Left ventricle myocardium inferior (tissue), 1 donor: ENCODE measurements around the gene TECPR1. TPM values are rescaled to one million over a fixed set of nuclear protein-coding genes. Genes with fewer than 3 reads are reported as not detected.
A peak's percentile ranks its signal among the peaks of the same experiment; 100 is the strongest.

Experiments used
- DNase-seq: peaks from one replicate; pipeline ENCODE4 v3.0.0-alpha.2; 2020
- H3K27ac ChIP-seq: fragments of 200-600 bp; replicated peaks from 2 replicates; pipeline ENCODE4 v1.8.0; 2021
- H3K27me3 ChIP-seq: fragments of 200-600 bp; 2 replicates; pipeline ENCODE4 v1.8.0; 2021; ENCODE audit warnings: low read depth
- H3K36me3 ChIP-seq: fragments of 200-600 bp; 2 replicates; pipeline ENCODE4 v1.8.0; 2021
- H3K4me1 ChIP-seq: fragments of 200-600 bp; 2 replicates; pipeline ENCODE4 v1.8.0; 2021
- H3K4me3 ChIP-seq: fragments of 200-600 bp; 2 replicates; pipeline ENCODE4 v1.8.0; 2021; ENCODE audit warnings: mild to moderate bottlenecking, moderate library complexity
- H3K9me3 ChIP-seq: fragments of 200-600 bp; replicated peaks from 2 replicates; pipeline ENCODE4 v1.8.0; 2021
- intact Hi-C: fragments of 100-400 bp; cut with micrococcal nuclease; formaldehyde crosslinking; loops from one replicate; pipeline ENCODE4 v1.11.0; 2022
- total RNA-seq: library from RNA; stranded (reverse); fragmentation: NEBNext Ultra II Directional; extraction: Animal tissue kit (Norgen Biotek cat#: 25700); gene quantifications from one replicate; pipeline ENCODE4 v1.2.1, GENCODE V29; 2021
- TF ChIP-seq, protein P1 (sequence below): fragments of 200-600 bp; IDR thresholded peaks from 2 replicates; pipeline ENCODE4 v1.8.0; 2021; ENCODE audit warnings: antibody characterized with exemption, mild to moderate bottlenecking, borderline replicate concordance
- donor health status: DM: no; HTN: yes; CAD: no; lungs with severe emphysema.

Gene TECPR1
- total RNA-seq, 1 donor from 2014 or later, result 17.3 TPM

DNA sequence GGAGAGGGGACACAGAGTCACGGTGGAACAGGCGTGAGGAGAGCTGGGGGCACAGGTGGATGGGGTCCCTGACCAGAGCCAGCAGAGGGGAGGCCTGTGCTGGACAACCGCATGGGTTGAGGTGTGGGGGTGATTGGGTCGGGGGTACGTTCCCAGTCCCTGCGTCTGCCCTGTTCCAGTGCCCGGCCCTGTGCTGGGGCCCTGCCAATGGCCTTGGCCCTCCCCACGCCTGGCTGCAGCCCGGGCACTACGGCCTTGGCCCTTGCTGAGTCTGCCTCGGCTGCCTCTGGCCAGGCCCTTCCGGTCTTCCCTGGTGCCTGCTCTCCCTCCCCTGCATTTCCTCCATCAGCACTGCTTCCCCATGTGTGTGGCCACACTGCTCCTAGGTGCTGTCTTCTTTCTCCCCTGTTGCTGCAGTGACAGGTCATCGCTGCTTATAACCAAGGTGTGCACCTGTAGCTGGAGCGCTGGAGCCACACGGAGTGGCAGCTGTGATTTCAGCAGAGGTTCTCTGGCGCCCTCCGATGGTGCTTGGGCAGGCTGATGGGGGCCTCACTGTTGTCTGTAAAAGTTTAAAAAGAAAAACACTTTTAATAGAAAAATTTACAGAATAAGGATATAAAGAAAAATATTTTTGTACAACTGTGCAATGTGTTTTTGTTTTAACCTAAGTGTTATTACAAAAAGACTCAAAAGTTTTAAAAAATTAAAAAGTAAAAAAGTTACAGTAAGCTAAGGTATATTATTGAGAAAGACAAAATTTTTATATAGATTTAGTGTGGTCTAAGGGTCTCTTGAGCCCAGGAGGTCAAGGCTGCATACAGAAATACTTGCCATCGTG lies 86.0 kb downstream of the TECPR1 start:
- Histone ChIP-seq H3K27ac (no peak overlapping the region), H3K36me3 (no peaks in the 10 kb centered on the region), H3K4me3 (no peak overlapping the region), H3K4me1 (peaks cover 31% of the 10 kb centered on the region), H3K9me3 (no peaks in the 10 kb centered on the region), H3K27me3 (no peaks in the 10 kb centered on the region)
- DNase-seq, result no peak
- TF ChIP-seq, protein P1, sequence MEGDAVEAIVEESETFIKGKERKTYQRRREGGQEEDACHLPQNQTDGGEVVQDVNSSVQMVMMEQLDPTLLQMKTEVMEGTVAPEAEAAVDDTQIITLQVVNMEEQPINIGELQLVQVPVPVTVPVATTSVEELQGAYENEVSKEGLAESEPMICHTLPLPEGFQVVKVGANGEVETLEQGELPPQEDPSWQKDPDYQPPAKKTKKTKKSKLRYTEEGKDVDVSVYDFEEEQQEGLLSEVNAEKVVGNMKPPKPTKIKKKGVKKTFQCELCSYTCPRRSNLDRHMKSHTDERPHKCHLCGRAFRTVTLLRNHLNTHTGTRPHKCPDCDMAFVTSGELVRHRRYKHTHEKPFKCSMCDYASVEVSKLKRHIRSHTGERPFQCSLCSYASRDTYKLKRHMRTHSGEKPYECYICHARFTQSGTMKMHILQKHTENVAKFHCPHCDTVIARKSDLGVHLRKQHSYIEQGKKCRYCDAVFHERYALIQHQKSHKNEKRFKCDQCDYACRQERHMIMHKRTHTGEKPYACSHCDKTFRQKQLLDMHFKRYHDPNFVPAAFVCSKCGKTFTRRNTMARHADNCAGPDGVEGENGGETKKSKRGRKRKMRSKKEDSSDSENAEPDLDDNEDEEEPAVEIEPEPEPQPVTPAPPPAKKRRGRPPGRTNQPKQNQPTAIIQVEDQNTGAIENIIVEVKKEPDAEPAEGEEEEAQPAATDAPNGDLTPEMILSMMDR, result peak; percentile 74
- intact Hi-C loops, result loop anchor here (5.0 kb wide), 2 partner anchors 59 to 144 kb away; partner anchors contain the start of gene LMTK2

Other genes starting within 250 kb of the TECPR1 start
- gene LMTK2, start 145.4 kb downstream of the TECPR1 start, total RNA-seq, result 26.9 TPM
- not detected for gene BHLHA15, start 40.8 kb downstream of the TECPR1 start, total RNA-seq
- 201 TPM for gene BRI3, start 29.5 kb upstream of the TECPR1 start, total RNA-seq
- 2.1 TPM for gene BAIAP2L1, start 148.9 kb upstream of the TECPR1 start, total RNA-seq